Upper lobe of left lung (tissue), 6 donors: Measurements from ENCODE around the gene COA7. TPM values are rescaled to one million over a fixed set of nuclear protein-coding genes. Genes with fewer than 3 reads are reported as not detected.

Experiments used
- ATAC-seq, 2 donors: fragments of 200-7000 bp; cut with Tn5 transposase; one replicate each; pipeline ENCODE4 v1.9.1; 2022; ENCODE audit warnings: mild to moderate bottlenecking in 2 of 2, moderate library complexity in 2 of 2; ENCODE audit not compliant: low FRiP score in 2 of 2
- DNase-seq, 2 donors: peaks; one replicate each; pipeline ENCODE4 v3.0.0-alpha.2; 2019 to 2020
- H3K27ac ChIP-seq, 4 donors: fragments of 200-600 bp; sonication (generic); one replicate each; pipeline ENCODE4 v1.5.1; 2016 to 2019
- H3K27me3 ChIP-seq, 4 donors: fragments of 200-600 bp; sonication (generic); one replicate each; pipeline ENCODE4 v1.5.1; 2017 to 2019
- H3K36me3 ChIP-seq, 4 donors: fragments of 200-600 bp; sonication (generic); one replicate each; pipeline ENCODE4 v1.5.1; 2016 to 2019
- H3K4me1 ChIP-seq, 4 donors: fragments of 200-600 bp; sonication (generic); one replicate each; pipeline ENCODE4 v1.5.1; 2018 to 2019
- H3K4me3 ChIP-seq, 4 donors: fragments of 200-600 bp; sonication (generic); one replicate each; pipeline ENCODE4 v1.5.1; 2017 to 2019; ENCODE audit warnings: mild to moderate bottlenecking in 2 of 4, moderate library complexity in 1 of 4
- H3K9me3 ChIP-seq, 4 donors: fragments of 200-600 bp; sonication (generic); one replicate each; pipeline ENCODE4 v1.5.1; 2018 to 2019
- EP300 ChIP-seq, 4 donors: sonication (generic); formaldehyde crosslinking; IDR thresholded peaks; one replicate each; pipeline ENCODE4 v1.5.1; 2017; ENCODE audit warnings: antibody characterized with exemption in 4 of 4, control low read depth in 2 of 4
- POLR2A ChIP-seq, 4 donors: fragments of 450-650 bp; IDR thresholded peaks; one replicate each; pipeline ENCODE4 v1.5.1; 2016 to 2017; ENCODE audit warnings: antibody characterized with exemption in 4 of 4, mild to moderate bottlenecking in 2 of 4
- POLR2AphosphoS5 ChIP-seq, 2 donors: sonication (generic); formaldehyde crosslinking; IDR thresholded peaks; one replicate each; pipeline ENCODE4 v1.5.1; 2017; ENCODE audit warnings: antibody characterized with exemption in 2 of 2
- WGBS, 2 donors: methylation state at CpG; one replicate each; pipeline ENCODE4 v1.1.5; 2017 to 2018; 5-methylcytosine and 5-hydroxymethylcytosine counted together
- total RNA-seq, 6 donors: library from RNA; depleted of rRNA in 4 of 6; stranded (reverse); fragments of >200 nt in 4 of 6; gene quantifications; one replicate each; pipeline versions ENCODE4 v1.1.0 to v1.2.1, GENCODE V29; 2016 to 2021
- TF ChIP-seq, protein P1 (sequence below), 6 experiments: fragments of 450-650 bp in 4 of 6; fragments of 200-600 bp in 2 of 6; sonication (generic) in 2 of 6; IDR thresholded peaks; one replicate each; pipeline ENCODE4 v1.5.1; 2016 to 2019; ENCODE audit warnings: antibody characterized with exemption in 6 of 6
- donor health status: DM: no; HTN: no; CAD: no; lungs with moderate emphysema.
- donor health status: DM: no; HTN: yes; CAD: no; lungs with severe emphysema.

COA7 gene
- total RNA-seq, 6 donors from 2014 or later: 2.2 to 20.8 (median 10.6) TPM

DNA sequence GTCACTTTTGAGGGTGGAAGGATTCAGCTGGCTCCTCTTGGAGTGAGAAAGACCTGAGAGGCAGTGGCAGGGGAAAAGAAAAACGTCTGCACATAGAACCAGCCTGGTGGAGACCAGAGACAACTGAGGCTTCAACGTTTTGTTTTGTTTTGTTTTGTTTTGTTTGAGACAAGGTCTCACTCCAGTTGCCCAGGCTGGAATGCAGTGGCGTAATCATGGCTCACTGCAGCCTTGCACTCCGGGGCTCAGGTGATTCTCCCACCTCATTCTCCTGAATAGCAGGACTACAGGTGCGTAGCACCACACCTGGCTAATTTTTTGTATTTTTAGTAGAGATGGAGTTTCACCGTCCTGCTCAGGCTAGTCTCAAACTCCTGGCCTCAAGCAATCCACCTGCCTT, 52.9 kb downstream of the COA7 start:
- no peak overlapping the region for H3K4me3 ChIP-seq
- no peaks in the 10 kb centered on the region for H3K36me3 ChIP-seq
- H3K27me3 ChIP-seq: no peaks in the 10 kb centered on the region
- WGBS, 2 donors: 72 to 77% methylated on average over 6 of the region's 6 CpGs
- H3K27ac ChIP-seq: no peak overlapping the region
- no peak for DNase-seq
- ATAC-seq: no peak
- H3K9me3 ChIP-seq: no peaks in the 10 kb centered on the region
- TF ChIP-seq POLR2AphosphoS5 (IDR thresholded peaks at IDR 0.05) (no peak), POLR2A (IDR thresholded peaks at IDR 0.05) (no peak), EP300 (IDR thresholded peaks at IDR 0.05) (no peak)
- TF ChIP-seq, protein P1, sequence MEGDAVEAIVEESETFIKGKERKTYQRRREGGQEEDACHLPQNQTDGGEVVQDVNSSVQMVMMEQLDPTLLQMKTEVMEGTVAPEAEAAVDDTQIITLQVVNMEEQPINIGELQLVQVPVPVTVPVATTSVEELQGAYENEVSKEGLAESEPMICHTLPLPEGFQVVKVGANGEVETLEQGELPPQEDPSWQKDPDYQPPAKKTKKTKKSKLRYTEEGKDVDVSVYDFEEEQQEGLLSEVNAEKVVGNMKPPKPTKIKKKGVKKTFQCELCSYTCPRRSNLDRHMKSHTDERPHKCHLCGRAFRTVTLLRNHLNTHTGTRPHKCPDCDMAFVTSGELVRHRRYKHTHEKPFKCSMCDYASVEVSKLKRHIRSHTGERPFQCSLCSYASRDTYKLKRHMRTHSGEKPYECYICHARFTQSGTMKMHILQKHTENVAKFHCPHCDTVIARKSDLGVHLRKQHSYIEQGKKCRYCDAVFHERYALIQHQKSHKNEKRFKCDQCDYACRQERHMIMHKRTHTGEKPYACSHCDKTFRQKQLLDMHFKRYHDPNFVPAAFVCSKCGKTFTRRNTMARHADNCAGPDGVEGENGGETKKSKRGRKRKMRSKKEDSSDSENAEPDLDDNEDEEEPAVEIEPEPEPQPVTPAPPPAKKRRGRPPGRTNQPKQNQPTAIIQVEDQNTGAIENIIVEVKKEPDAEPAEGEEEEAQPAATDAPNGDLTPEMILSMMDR (IDR thresholded peaks at IDR 0.05): no peak
- no peaks in the 10 kb centered on the region for H3K4me1 ChIP-seq

DNA sequence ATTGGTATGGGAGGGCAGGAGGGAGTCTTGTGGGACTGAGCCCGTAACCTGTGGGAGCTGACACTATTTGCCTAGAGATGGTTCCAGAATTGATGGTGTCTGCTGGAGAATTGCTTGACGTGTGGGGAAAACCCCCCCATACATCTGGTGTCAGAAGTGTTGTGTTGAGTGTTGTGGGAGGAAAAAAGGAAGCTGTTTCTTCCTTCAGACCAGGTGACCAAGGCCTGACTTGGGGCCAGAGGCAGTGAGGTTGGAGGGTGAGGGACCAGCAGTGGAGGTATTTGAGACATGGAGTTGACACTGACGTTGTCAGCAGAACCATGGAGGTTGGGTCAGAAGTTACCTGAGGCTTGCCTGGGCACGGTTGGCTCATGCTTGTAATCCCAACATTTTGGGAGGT, 56.8 kb downstream of the COA7 start:
- TF ChIP-seq EP300 (IDR thresholded peaks at IDR 0.05): no peak
- TF ChIP-seq POLR2A (IDR thresholded peaks at IDR 0.05): no peak
- TF ChIP-seq, protein P1 (IDR thresholded peaks at IDR 0.05): no peak
- no peak for TF ChIP-seq POLR2AphosphoS5 (IDR thresholded peaks at IDR 0.05)
- ATAC-seq (no peak), DNase-seq (no peak)
- H3K4me3 ChIP-seq: no peak overlapping the region
- peaks cover 0 to 15% (median 5%) of the 10 kb centered on the region in 4 donors for H3K4me1 ChIP-seq
- no peaks in the 10 kb centered on the region for H3K36me3 ChIP-seq
- H3K27me3 ChIP-seq: no peaks in the 10 kb centered on the region
- H3K27ac ChIP-seq: no peak overlapping the region
- 82 to 95% methylated on average over 4 of the region's 4 CpGs for WGBS, 2 donors
- no peaks in the 10 kb centered on the region for H3K9me3 ChIP-seq

DNA sequence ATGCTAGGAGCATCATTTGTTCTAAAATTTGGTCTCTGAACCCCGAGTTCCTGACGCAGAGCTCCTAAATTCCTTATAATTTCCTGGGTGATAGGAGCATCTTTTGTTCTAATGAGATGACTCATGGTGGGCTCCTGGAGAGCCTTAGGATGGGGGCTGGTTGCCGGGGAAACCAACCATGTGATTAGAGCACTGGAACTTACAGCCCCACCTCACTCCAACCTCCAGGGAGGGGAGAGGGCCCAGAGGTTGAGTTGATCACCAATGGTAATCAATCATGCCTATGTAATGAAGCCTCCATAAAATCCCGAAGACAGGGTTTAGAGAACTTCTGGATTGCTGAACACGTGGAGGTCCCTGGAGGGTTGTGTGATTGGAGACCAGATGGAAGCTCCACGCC, 57.5 kb downstream of the COA7 start:
- Histone ChIP-seq H3K4me1 (peaks cover 0 to 15% (median 5%) of the 10 kb centered on the region in 4 donors), H3K4me3 (no peak overlapping the region), H3K27me3 (no peaks in the 10 kb centered on the region), H3K27ac (no peak overlapping the region), H3K9me3 (no peaks in the 10 kb centered on the region), H3K36me3 (no peaks in the 10 kb centered on the region)
- no peak for DNase-seq
- TF ChIP-seq, protein P1 (IDR thresholded peaks at IDR 0.05): no peak
- TF ChIP-seq POLR2A (IDR thresholded peaks at IDR 0.05) (no peak), POLR2AphosphoS5 (IDR thresholded peaks at IDR 0.05) (no peak), EP300 (IDR thresholded peaks at IDR 0.05) (no peak)
- no peak for ATAC-seq
- WGBS, 2 donors: 84 to 94% methylated on average over 6 of the region's 6 CpGs

DNA sequence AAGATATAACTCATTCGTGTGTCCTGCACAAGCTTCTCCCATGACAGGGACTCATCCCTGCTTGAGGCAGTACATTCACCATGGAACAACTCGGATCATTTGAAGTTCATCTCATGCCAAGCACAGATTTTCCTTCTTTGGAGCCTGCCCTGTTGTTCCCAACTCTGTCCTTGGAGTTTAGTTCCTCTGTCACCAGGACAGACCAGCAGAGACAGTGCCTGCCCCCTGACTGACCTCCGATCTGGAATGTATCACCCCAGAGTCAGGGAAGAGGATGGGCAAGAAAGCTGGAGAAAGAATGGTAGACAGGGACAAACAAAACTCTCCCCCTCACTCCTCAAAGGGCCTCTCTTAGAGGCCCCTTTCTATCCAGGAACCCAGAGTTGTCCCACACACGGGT, 60.2 kb downstream of the COA7 start:
- Histone ChIP-seq H3K27me3 (peaks cover 0 to 8% (median 3%) of the 10 kb centered on the region in 4 donors), H3K9me3 (no peaks in the 10 kb centered on the region), H3K4me3 (no peak overlapping the region), H3K4me1 (peaks cover 5 to 22% (median 12%) of the 10 kb centered on the region in 4 donors), H3K27ac (peak overlapping the region; percentile 26 to 84 (median 74)), H3K36me3 (no peaks in the 10 kb centered on the region)
- WGBS, 2 donors: 77 to 83% methylated on average over 4 of the region's 4 CpGs
- no peak for TF ChIP-seq POLR2AphosphoS5 (IDR thresholded peaks at IDR 0.05)
- TF ChIP-seq POLR2A (IDR thresholded peaks at IDR 0.05): no peak
- no peak for TF ChIP-seq EP300 (IDR thresholded peaks at IDR 0.05)
- TF ChIP-seq, protein P1 (IDR thresholded peaks at IDR 0.05): no peak
- no peak for ATAC-seq
- no peak for DNase-seq
